Left hindlimb (tissue), 1 donor: Measurements from ENCODE around the gene TCTA.
"Not testable (repeated sequence)": the region's sequence is repeated elsewhere in the genome, so short reads cannot be mapped to it uniquely, and the experiment has no call there.

Experiments used
- DNase-seq: peaks from one replicate; pipeline ENCODE4 v3.0.0-alpha.2; 2018

TCTA gene

GRCh38 chr3:49411968-49412631 is at the start of gene TCTA, which contains the start of gene RHOA:
Gene TCTA, plus strand, starts transcription at chr3:49412423. Its CDS starts 4 bp downstream, at chr3:49412427.
Gene RHOA, minus strand, starts transcription at chr3:49411976. Its CDS starts 36,387 bp downstream, at chr3:49375589.
- peak; percentile 100 for DNase-seq

DNA sequence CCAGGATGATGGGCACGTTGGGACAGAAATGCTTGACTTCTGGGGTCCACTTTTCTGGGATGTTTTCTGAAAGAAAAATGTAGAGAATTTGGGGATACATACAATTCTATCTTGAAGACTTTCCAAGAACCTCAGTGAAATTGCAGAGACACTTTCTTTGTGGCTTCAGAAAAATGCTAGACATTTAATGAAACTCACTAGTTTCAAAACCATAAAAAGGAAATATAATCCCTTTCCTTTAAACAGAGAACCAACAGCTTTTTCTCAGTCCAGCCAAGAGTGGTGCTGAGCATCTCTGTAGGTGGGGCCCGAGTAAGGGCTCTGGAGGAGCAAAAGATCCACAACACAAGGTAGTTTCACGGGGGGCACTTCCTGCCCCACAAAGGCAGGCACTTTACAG is 49.7 kb upstream of the TCTA start:
- no peak for DNase-seq

GRCh38 chr3:49370585-49371290 is 41.5 kb upstream of the TCTA start:
- DNase-seq: no peak

- no peak for DNase-seq
Observed at GRCh38 chr3:49371946-49372345, 40.3 kb upstream of the TCTA start.

DNA sequence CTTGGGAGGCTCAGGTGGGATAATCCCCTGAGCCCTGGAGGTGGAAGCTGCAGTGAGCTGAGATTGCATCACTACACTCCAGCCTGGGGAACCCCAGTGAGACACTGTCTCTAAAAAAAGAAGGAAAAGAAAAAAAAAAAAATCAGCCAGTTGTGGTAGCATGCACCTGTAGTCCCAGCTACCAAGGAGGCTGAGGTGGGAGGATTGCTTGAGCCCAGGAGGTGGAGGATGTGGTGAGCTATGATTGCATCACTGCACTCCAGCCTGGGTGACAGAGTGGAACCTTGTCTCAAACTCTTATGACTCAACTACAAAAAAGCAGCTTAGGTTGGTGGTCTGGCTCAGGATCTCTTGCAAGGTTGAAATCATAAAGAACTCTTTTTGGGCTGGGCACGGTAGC is 34.7 kb upstream of the TCTA start:
- DNase-seq: no peak

DNA sequence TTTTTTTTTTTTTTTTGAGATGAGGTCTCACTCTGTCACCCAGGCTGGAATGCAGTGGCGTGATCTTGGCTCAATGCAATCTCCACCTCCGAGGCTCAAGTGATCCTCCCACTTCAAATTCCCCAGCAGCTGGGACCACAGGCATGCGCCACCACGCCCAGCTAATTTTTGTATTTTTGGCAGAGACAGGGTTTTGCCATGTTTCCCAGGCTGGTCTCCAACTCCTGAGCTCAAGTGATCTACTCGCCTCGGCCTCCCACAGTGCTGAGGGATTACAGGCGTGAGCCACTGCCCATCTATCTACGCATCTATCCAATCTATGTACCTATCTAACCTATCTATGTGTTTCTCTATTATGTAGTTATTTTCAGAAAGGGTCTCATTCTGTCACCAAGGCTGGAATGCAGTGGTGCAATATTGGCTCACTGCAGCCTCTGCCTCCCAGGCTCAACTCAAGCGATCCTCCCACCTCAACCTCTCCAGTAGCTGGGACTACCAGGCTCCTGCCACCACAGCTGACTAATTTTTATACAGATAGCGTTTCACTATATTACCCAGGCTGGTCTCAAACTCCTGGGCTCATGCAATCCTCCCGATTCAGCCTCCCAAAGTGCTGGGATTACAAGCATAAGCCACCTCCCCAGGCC is 33.9 kb upstream of the TCTA start:
- DNase-seq: peak; percentile 57

DNA sequence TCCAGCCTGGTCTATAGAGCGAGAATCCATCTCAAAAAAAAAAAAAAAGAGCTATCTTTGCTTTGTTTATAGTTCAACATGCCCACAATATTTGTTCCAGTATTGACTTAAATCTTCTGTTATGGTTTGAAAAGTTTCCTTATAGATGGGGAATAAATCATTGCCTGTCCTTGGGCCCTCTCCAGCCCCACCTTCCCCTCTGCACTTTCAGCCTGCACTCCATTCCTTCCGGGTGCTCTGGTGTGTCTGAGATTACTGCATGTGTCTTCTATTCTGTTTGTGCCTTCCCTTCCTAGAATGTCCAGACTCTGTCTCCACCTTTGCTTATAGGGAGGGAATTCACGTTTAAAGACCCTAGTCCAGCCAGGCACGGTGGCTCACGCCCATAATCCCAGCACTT is 28.8 kb upstream of the TCTA start:
- no peak for DNase-seq

GRCh38 chr3:49385617-49386016 is 26.6 kb upstream of the TCTA start:
- no peak for DNase-seq

DNA sequence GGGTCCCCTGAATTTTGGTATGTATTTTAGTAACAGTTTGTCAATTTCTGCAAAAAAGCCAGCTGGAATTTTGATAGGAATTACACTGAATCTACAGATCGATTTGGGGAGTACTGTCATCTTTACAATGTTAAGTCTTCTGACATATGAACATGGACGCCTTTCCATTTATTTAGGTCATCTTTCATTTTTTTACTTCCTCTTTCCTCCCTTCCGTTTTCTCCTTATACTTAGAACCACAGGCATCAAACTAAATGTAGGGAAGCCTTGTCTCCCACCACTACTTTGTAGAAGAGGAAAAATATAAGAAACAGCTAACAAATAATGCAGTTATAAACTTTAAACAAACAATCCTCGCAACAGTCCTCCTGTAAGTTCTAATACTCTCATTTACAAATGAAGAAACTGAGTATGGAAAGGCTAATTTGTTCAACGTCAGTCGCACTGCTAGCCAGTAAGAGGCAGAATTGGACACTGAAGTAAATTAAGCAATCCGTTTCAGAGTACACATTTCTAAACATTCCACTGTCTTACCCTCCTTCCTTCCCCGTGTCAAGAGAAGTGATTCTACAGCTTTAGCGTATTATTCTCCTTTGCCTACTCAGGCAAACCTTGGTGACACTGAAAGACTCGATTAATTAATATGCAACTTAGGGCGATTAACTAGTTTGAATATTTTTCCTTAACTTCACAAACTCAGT is 26.0 kb upstream of the TCTA start:
- no peak for DNase-seq

GRCh38 chr3:49387721-49388120 is 24.5 kb upstream of the TCTA start:
- no peak for DNase-seq

DNA sequence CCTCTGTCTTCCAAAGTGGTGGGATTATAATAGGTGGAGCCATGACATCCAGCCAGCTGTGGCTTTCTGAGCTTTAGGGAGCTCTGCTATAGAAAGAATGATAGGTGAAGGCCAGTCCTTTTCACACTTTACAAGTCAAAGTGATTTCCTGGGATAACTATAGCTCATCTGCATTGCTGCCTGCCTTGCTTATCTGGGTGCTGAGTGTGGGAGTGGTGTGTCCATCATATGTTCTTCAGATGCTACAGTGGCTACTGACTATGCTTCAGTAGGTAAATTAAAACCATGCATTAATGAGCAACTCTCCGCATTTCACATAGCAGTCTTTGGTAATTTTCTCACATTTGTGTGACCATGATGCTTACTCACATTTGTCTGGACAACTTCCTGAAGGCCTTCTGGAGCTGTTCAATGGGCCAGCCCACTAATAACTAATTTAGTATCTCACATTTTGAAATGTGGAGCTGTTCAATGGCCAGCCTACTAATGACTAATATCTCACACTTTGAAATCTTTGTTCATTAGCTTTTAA is 23.9 kb upstream of the TCTA start:
- DNase-seq: no peak

GRCh38 chr3:49389297-49389696 is 22.9 kb upstream of the TCTA start:
- no peak for DNase-seq

GRCh38 chr3:49391310-49391709 is 20.9 kb upstream of the TCTA start:
- not testable (repeated sequence) for DNase-seq

- no peak for DNase-seq
Observed at GRCh38 chr3:49397470-49397869, 14.8 kb upstream of the TCTA start.

DNA sequence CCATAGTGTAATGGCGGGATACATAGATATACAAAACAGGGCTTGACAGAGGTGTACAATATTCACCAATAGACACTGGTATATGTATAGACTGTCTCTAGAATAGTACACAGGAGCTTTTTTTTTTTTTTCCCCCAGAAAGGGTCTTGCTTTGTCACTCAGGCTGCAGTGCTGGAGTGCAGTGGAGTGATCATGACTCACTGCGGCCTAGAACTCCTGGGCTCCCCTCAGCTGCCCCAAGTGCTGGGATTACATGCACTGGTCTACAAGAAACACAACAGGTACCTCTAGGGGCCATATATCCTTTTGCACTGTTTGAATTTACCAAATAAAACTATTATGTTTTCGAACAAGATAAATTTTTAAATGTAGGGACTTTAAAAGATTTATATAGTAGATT is 12.8 kb upstream of the TCTA start:
- DNase-seq: no peak

DNA sequence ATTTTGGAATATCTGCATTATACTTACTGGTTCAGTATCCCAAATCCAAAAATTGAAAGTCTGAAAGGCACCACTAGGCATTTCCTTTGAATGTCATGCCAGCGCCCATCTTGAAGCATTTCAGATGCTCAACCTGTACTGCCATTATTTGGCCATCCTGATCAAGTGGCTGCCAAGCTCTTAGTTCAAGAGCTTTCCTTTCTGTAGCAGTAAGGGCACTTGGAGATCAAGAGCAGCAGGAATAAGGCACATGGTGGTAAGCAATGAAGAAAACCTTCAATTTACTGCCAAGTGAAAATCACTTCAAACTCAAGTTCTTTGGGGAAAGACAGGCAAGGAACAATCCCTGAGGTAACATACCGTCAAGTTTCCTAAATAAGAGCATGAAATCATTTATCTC is 10.5 kb upstream of the TCTA start:
- DNase-seq: no peak

DNA sequence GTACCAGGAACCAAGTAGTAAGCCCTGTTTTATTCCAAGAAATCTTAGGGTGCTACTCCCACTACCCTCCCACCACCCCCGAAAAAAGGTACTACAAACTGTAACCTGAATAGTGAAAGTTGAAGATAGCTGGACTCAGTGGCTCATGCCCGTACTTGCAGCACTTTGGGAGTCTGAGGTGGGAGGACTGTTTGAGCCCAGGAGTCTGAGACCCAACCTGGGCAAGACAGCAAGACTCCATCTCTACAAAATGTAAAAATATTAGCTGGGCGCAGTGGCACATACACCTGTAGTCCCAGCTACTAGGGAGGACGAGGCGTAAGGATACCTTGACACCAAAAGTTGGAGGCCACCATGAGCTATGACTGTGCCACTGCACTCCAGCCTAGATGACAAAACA is 8.3 kb upstream of the TCTA start:
- DNase-seq: no peak

DNA sequence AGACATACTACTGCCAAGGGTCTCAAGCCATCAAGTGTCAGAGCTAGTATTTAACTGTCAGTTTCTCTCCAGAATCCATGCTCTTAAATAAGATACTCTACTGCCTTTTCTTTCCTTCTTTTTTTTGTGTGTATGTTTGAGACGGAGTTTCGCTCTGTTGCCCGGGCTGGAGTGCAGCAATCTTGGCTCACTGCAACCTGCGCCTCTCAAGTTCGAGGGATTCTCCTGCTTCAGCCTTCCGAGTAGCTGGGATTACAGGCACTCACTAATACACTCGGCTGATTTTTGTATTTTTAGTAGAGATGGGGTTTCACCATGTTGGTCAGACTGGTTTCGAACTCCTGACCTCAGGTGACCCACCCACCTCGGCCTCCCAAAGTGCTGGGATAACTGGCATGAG is 6.7 kb upstream of the TCTA start:
- DNase-seq: not testable (repeated sequence)

DNA sequence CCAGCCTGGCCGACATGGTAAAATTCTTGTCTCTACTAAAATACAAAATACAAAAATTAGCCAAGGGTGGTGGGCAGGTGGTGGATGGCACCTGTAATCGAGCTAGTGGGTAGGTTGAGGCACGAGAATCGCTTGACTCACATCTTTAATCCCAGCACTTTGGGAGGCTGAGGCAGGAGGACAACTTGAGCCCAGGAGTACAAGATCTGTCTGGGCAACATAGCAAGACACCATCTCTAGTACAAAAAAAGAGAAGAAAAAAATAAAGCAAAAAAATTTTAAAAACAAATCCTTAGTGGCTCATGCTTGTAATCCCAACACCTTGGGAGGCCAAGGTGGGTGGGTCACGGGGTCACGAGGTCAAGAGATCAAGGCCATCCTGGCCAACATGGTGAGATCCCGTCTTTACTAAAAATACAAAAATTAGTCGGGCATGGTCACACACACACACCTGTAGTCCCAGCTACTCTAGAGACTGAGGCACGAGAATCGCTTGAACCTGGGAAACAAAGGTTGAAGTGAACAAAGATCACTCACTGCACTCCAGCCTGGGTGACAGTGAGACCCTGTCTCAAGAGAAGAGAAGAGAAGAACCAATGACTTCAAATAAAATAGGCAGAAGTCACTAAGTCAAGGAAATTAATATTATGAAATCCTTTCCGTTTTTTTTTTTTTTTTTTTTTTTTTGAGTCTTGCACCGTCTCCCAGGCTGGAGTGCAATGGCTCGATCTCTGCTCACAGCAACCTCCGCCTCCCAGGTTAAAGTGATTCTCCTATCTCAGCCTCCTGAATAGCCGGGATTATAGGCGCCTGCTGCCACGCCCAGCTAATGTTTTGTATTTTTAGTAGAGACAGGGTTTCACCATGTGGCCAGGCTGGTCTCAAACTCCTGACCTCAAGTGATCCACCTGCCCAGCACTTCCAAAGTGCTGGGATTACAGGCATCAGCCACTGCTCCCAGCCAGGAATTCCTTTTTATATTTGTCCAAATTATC is 5.4 kb upstream of the TCTA start:
- DNase-seq: no peak

- no peak for DNase-seq
Observed at GRCh38 chr3:49410066-49410845, 2.0 kb upstream of the TCTA start.
